Measurements from ENCODE around the gene PTPN18. TPM values are rescaled to one million over a fixed set of nuclear protein-coding genes. Genes with fewer than 3 reads are reported as not detected.

The PTPN18 gene
- total RNA-seq, 1 experiment from 2014 or later, result 46.5 TPM

- no peaks in the 10 kb centered on the region for H3K9me3 Mint-ChIP-seq (ENCODE audit: unreplicated experiment)
- H3K27me3 ChIP-seq (replicated peaks; ENCODE audit: control insufficient read depth, insufficient read depth, low read length), result no peaks in the 10 kb centered on the region
- CTCF ChIA-PET, result interaction anchor here (2.6 kb wide), 1 partner anchor 16 kb away, joined by 12 read pairs; no protein-coding TSS in a partner anchor
- H3K36me3 Mint-ChIP-seq (ENCODE audit: insufficient read depth, unreplicated experiment), result peaks cover 6% of the 10 kb centered on the region
- TF ChIP-seq, protein P1, sequence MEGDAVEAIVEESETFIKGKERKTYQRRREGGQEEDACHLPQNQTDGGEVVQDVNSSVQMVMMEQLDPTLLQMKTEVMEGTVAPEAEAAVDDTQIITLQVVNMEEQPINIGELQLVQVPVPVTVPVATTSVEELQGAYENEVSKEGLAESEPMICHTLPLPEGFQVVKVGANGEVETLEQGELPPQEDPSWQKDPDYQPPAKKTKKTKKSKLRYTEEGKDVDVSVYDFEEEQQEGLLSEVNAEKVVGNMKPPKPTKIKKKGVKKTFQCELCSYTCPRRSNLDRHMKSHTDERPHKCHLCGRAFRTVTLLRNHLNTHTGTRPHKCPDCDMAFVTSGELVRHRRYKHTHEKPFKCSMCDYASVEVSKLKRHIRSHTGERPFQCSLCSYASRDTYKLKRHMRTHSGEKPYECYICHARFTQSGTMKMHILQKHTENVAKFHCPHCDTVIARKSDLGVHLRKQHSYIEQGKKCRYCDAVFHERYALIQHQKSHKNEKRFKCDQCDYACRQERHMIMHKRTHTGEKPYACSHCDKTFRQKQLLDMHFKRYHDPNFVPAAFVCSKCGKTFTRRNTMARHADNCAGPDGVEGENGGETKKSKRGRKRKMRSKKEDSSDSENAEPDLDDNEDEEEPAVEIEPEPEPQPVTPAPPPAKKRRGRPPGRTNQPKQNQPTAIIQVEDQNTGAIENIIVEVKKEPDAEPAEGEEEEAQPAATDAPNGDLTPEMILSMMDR (IDR thresholded peaks at IDR 0.05; ENCODE audit: insufficient read depth in 1 of 2, low read depth in 1 of 2, low read length in 1 of 2, severe bottlenecking in 1 of 2, unreplicated experiment in 1 of 2), result no peak
- no peak overlapping the region for H3K4me3 Mint-ChIP-seq (ENCODE audit: unreplicated experiment)
- POLR2A ChIA-PET, result no interaction called here
- DNase-seq, result no peak
- H3K4me3 ChIP-seq (ENCODE audit: low read depth, low read length), result no peak overlapping the region
- no TSS peak for BruUV-seq (replicated peaks)
- H3K36me3 ChIP-seq (ENCODE audit: control insufficient read depth, insufficient read depth, low read length), result no peaks in the 10 kb centered on the region
- no peaks in the 10 kb centered on the region for H3K9me3 ChIP-seq
- H3K4me1 Mint-ChIP-seq (ENCODE audit: low read depth, unreplicated experiment), result peaks cover 15% of the 10 kb centered on the region
- no peaks in the 10 kb centered on the region for H3K27me3 Mint-ChIP-seq (ENCODE audit: insufficient read depth, unreplicated experiment)
- H3K4me1 ChIP-seq, result peaks cover 21% of the 10 kb centered on the region
- H3K27ac Mint-ChIP-seq (ENCODE audit: unreplicated experiment), result no peak overlapping the region
- intact Hi-C loops (cut with micrococcal nuclease; ENCODE audit: unreplicated experiment), result no loop called here
Observed at GRCh38 chr2:130389358-130389757, 33.5 kb downstream of the PTPN18 start.

DNA sequence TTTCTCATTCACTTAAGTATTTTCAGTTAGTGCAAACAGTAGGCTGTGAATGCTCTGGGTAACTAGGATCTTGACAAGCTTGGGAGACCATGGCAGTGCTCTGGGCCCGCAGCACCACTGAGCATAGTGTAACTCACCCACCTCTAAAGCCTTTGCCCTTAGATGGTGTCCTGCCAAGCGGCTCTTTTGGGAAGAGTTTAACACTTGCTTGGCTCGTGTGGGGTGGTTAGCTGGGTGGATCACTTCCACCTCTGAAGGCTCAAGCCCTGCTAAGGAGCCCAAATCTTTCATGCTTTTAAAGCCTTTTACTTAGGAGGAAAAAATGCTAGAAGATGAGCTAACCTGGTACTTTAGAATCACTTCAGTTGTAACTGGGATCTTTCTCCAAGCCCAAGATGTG is 33.9 kb downstream of the PTPN18 start:
- Mint-ChIP-seq H3K4me3 (ENCODE audit: unreplicated experiment) (no peak overlapping the region), H3K9me3 (ENCODE audit: unreplicated experiment) (no peaks in the 10 kb centered on the region), H3K27ac (ENCODE audit: unreplicated experiment) (no peak overlapping the region), H3K27me3 (ENCODE audit: insufficient read depth, unreplicated experiment) (no peaks in the 10 kb centered on the region), H3K36me3 (ENCODE audit: insufficient read depth, unreplicated experiment) (peaks cover 6% of the 10 kb centered on the region), H3K4me1 (ENCODE audit: low read depth, unreplicated experiment) (peaks cover 15% of the 10 kb centered on the region)
- no peak for DNase-seq
- H3K4me3 ChIP-seq (ENCODE audit: low read depth, low read length), result no peak overlapping the region
- no peaks in the 10 kb centered on the region for H3K9me3 ChIP-seq
- no TSS peak for BruUV-seq (replicated peaks)
- no peaks in the 10 kb centered on the region for H3K36me3 ChIP-seq (ENCODE audit: control insufficient read depth, insufficient read depth, low read length)
- H3K4me1 ChIP-seq, result peaks cover 21% of the 10 kb centered on the region
- intact Hi-C loops (cut with micrococcal nuclease; ENCODE audit: unreplicated experiment), result loop anchor here (5.0 kb wide), 1 partner anchor 38 kb away; no protein-coding TSS in a partner anchor
- no peaks in the 10 kb centered on the region for H3K27me3 ChIP-seq (replicated peaks; ENCODE audit: control insufficient read depth, insufficient read depth, low read length)
- ChIA-PET POLR2A (no interaction called here), CTCF (interaction anchor here (2.6 kb wide), 1 partner anchor 17 kb away, joined by 12 read pairs; no protein-coding TSS in a partner anchor)
- TF ChIP-seq, protein P1 (IDR thresholded peaks at IDR 0.05; ENCODE audit: insufficient read depth in 1 of 2, low read depth in 1 of 2, low read length in 1 of 2, severe bottlenecking in 1 of 2, unreplicated experiment in 1 of 2), result no peak

GRCh38 chr2:130390460-130391057 is 34.7 kb downstream of the PTPN18 start:
- Mint-ChIP-seq H3K36me3 (ENCODE audit: insufficient read depth, unreplicated experiment) (peaks cover 6% of the 10 kb centered on the region), H3K27ac (ENCODE audit: unreplicated experiment) (peak overlapping the region; percentile 74), H3K9me3 (ENCODE audit: unreplicated experiment) (no peaks in the 10 kb centered on the region), H3K4me1 (ENCODE audit: low read depth, unreplicated experiment) (peaks cover 15% of the 10 kb centered on the region), H3K4me3 (ENCODE audit: unreplicated experiment) (peak overlapping the region; percentile 72), H3K27me3 (ENCODE audit: insufficient read depth, unreplicated experiment) (no peaks in the 10 kb centered on the region)
- POLR2A ChIA-PET, result interaction anchor here (0.5 to 1.8 kb wide), 3 partner anchors 13 to 48 kb away, joined by 3 to 4 read pairs (median 4); a partner anchor contains a TSS
- TF ChIP-seq, protein P1 (IDR thresholded peaks at IDR 0.05; ENCODE audit: insufficient read depth in 1 of 2, low read depth in 1 of 2, low read length in 1 of 2, severe bottlenecking in 1 of 2, unreplicated experiment in 1 of 2), result no peak
- DNase-seq, result no peak
- CTCF ChIA-PET, result interaction anchor here (1.1 to 2.6 kb wide), 3 partner anchors 18 to 35 kb away, joined by 4 to 12 read pairs (median 4); partner anchors contain the start of gene PTPN18
- Histone ChIP-seq H3K36me3 (ENCODE audit: control insufficient read depth, insufficient read depth, low read length) (no peaks in the 10 kb centered on the region), H3K27me3 (replicated peaks; ENCODE audit: control insufficient read depth, insufficient read depth, low read length) (no peaks in the 10 kb centered on the region), H3K4me1 (peaks cover 21% of the 10 kb centered on the region), H3K9me3 (no peaks in the 10 kb centered on the region), H3K4me3 (ENCODE audit: low read depth, low read length) (peak overlapping the region; percentile 91)
- intact Hi-C loops (cut with micrococcal nuclease; ENCODE audit: unreplicated experiment), result loop anchor here (1.0 to 5.0 kb wide), 4 partner anchors 18 to 48 kb away; partner anchors contain the start of gene IMP4
- no TSS peak for BruUV-seq (replicated peaks)

Measured in Caco-2 (cell line).